VCaP (cell line): Measurements from ENCODE around the gene WBP1.

Experiments
- H3K27ac ChIP-seq: fragments of 450-650 bp; 2 replicates; pipeline ENCODE4 v1.5.1; 2017
- CTCF ChIP-seq: fragments of 450-650 bp; conservative IDR thresholded peaks from 2 replicates; pipeline ENCODE4 v1.5.1; 2017; ENCODE audit warnings: mild to moderate bottlenecking, moderate library complexity

WBP1 gene

GRCh38 chr2:74417197-74417596 is 41.0 kb upstream of the WBP1 start:
- no peak for TF ChIP-seq CTCF
- H3K27ac ChIP-seq = no peak overlapping the region

GRCh38 chr2:74417763-74418162 is 40.5 kb upstream of the WBP1 start:
- TF ChIP-seq CTCF = no peak
- no peak overlapping the region for H3K27ac ChIP-seq

GRCh38 chr2:74418312-74418711 is 39.9 kb upstream of the WBP1 start:
- TF ChIP-seq CTCF = no peak
- no peak overlapping the region for H3K27ac ChIP-seq

GRCh38 chr2:74419345-74419744 is 38.9 kb upstream of the WBP1 start:
- no peak for TF ChIP-seq CTCF
- H3K27ac ChIP-seq = no peak overlapping the region

GRCh38 chr2:74420006-74420405 is 38.2 kb upstream of the WBP1 start:
- H3K27ac ChIP-seq = no peak overlapping the region
- TF ChIP-seq CTCF = no peak

- peak overlapping the region; percentile 75 for H3K27ac ChIP-seq
Observed at GRCh38 chr2:74420443-74421103, 37.7 kb upstream of the WBP1 start.

GRCh38 chr2:74421221-74421870 is 36.9 kb upstream of the WBP1 start, which contains the start of the genes C2orf81 and WDR54:
TSS of gene C2orf81 (minus strand) at chr2:74421619. CDS start at chr2:74421560, 59 bp downstream.
TSS of gene WDR54 (plus strand) at chr2:74421730. CDS start at chr2:74422154, 424 bp downstream.
- peak within 1 kb of the TSS; percentile 75 for H3K27ac ChIP-seq
- TF ChIP-seq CTCF = no peak
